Rectal smooth muscle tissue (tissue), 1 donor: ENCODE data around the gene IGSF9B.

Experiments used
- H3K27ac ChIP-seq: one replicate; pipeline ENCODE4 v1.7.0; 2013; ENCODE audit warnings: low read depth, low read length, inconsistent platforms
- H3K27me3 ChIP-seq: one replicate; pipeline ENCODE4 v1.7.0; 2013; ENCODE audit warnings: low read length; ENCODE audit not compliant: control insufficient read depth, insufficient read depth
- H3K36me3 ChIP-seq: one replicate; pipeline ENCODE4 v1.7.0; 2013; ENCODE audit warnings: low read length; ENCODE audit not compliant: control insufficient read depth, insufficient read depth
- H3K4me1 ChIP-seq: one replicate; pipeline ENCODE4 v1.7.0; 2013; ENCODE audit warnings: low read length; ENCODE audit not compliant: control insufficient read depth, insufficient read depth
- H3K4me3 ChIP-seq: one replicate; pipeline ENCODE4 v1.7.0; 2013; ENCODE audit warnings: low read length
- H3K9ac ChIP-seq: one replicate; pipeline ENCODE4 v1.7.0; 2013; ENCODE audit warnings: low read length

IGSF9B gene

GRCh38 chr11:133904818-133905515, 51.8 kb downstream of the IGSF9B start:
- H3K9ac ChIP-seq: no peak overlapping the region
- H3K4me1 ChIP-seq: no peaks in the 10 kb centered on the region
- no peaks in the 10 kb centered on the region for H3K27me3 ChIP-seq
- H3K36me3 ChIP-seq: peaks cover 3% of the 10 kb centered on the region
- no peak overlapping the region for H3K27ac ChIP-seq
- H3K4me3 ChIP-seq: no peak overlapping the region

- no peak overlapping the region for H3K9ac ChIP-seq
- H3K36me3 ChIP-seq: no peaks in the 10 kb centered on the region
- H3K4me1 ChIP-seq: no peaks in the 10 kb centered on the region
- no peak overlapping the region for H3K27ac ChIP-seq
- H3K27me3 ChIP-seq: no peaks in the 10 kb centered on the region
- no peak overlapping the region for H3K4me3 ChIP-seq
These were observed 52.6 kb downstream of the IGSF9B start for GRCh38 chr11:133903875-133904817.

- Histone ChIP-seq H3K9ac (no peak overlapping the region), H3K27ac (no peak overlapping the region), H3K27me3 (no peaks in the 10 kb centered on the region), H3K36me3 (no peaks in the 10 kb centered on the region), H3K4me3 (no peak overlapping the region), H3K4me1 (no peaks in the 10 kb centered on the region)
These were observed 53.7 kb downstream of the IGSF9B start for GRCh38 chr11:133903056-133903455.

- Histone ChIP-seq H3K4me3 (no peak overlapping the region), H3K36me3 (no peaks in the 10 kb centered on the region), H3K4me1 (no peaks in the 10 kb centered on the region), H3K27me3 (no peaks in the 10 kb centered on the region), H3K27ac (no peak overlapping the region), H3K9ac (no peak overlapping the region)
These were observed 54.3 kb downstream of the IGSF9B start for GRCh38 chr11:133902506-133902905.

- no peak overlapping the region for H3K4me3 ChIP-seq
- no peaks in the 10 kb centered on the region for H3K4me1 ChIP-seq
- H3K36me3 ChIP-seq: no peaks in the 10 kb centered on the region
- no peak overlapping the region for H3K9ac ChIP-seq
- no peaks in the 10 kb centered on the region for H3K27me3 ChIP-seq
- H3K27ac ChIP-seq: no peak overlapping the region
These were observed 54.8 kb downstream of the IGSF9B start for GRCh38 chr11:133901999-133902398.

GRCh38 chr11:133901316-133901715, 55.5 kb downstream of the IGSF9B start:
- Histone ChIP-seq H3K9ac (no peak overlapping the region), H3K4me1 (no peaks in the 10 kb centered on the region), H3K4me3 (no peak overlapping the region), H3K27ac (no peak overlapping the region), H3K36me3 (no peaks in the 10 kb centered on the region), H3K27me3 (no peaks in the 10 kb centered on the region)

GRCh38 chr11:133900176-133901105, 56.3 kb downstream of the IGSF9B start:
- Histone ChIP-seq H3K27me3 (no peaks in the 10 kb centered on the region), H3K9ac (no peak overlapping the region), H3K4me1 (no peaks in the 10 kb centered on the region), H3K36me3 (no peaks in the 10 kb centered on the region), H3K4me3 (no peak overlapping the region), H3K27ac (no peak overlapping the region)

GRCh38 chr11:133898770-133899115, 58.0 kb downstream of the IGSF9B start:
- Histone ChIP-seq H3K4me3 (no peak overlapping the region), H3K9ac (no peak overlapping the region), H3K27me3 (no peaks in the 10 kb centered on the region), H3K27ac (no peak overlapping the region), H3K36me3 (no peaks in the 10 kb centered on the region), H3K4me1 (no peaks in the 10 kb centered on the region)

GRCh38 chr11:133898031-133898769, 58.6 kb downstream of the IGSF9B start:
- Histone ChIP-seq H3K36me3 (no peaks in the 10 kb centered on the region), H3K4me1 (no peaks in the 10 kb centered on the region), H3K4me3 (no peak overlapping the region), H3K9ac (no peak overlapping the region), H3K27me3 (no peaks in the 10 kb centered on the region), H3K27ac (no peak overlapping the region)

GRCh38 chr11:133897331-133897650, 59.5 kb downstream of the IGSF9B start:
- H3K27me3 ChIP-seq: no peaks in the 10 kb centered on the region

GRCh38 chr11:133896642-133897330, 60.0 kb downstream of the IGSF9B start:
- Histone ChIP-seq H3K4me3 (no peak overlapping the region), H3K27ac (no peak overlapping the region), H3K4me1 (no peaks in the 10 kb centered on the region), H3K9ac (no peak overlapping the region), H3K27me3 (no peaks in the 10 kb centered on the region), H3K36me3 (no peaks in the 10 kb centered on the region)

More at GRCh38 chr11:133897331-133897650, 59.5 kb downstream of the IGSF9B start:
- Histone ChIP-seq H3K9ac (no peak overlapping the region), H3K4me1 (no peaks in the 10 kb centered on the region), H3K27ac (no peak overlapping the region), H3K36me3 (no peaks in the 10 kb centered on the region), H3K4me3 (no peak overlapping the region)
